ENCODE data around the gene DIAPH2. TPM values are rescaled to one million over a fixed set of nuclear protein-coding genes. Genes with fewer than 3 reads are reported as not detected.

DIAPH2 gene
- total and polyA plus RNA-seq, 2 experiments from 2014 or later = 16.2 to 56.6 TPM

DNA sequence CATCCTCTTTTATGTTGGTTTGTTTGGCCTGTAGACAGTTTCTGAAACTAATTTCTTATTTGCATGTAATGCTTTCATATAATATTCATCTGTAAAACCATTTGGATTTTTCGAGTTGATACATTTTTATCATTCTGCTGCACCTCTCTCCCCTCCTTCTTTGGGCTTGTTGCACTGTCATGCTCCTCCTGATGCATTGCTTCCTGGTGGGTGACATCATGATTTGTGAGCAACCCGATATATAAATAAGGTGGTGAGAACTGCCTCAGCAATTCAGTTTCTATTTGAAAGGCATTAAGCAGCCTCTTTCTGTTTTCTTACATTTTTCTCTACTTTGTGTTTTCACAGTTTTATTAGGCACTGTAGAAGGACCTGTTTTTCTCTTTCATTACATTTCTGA is 714.8 kb downstream of the DIAPH2 start (continued):
- TF ChIP-seq, protein P1, sequence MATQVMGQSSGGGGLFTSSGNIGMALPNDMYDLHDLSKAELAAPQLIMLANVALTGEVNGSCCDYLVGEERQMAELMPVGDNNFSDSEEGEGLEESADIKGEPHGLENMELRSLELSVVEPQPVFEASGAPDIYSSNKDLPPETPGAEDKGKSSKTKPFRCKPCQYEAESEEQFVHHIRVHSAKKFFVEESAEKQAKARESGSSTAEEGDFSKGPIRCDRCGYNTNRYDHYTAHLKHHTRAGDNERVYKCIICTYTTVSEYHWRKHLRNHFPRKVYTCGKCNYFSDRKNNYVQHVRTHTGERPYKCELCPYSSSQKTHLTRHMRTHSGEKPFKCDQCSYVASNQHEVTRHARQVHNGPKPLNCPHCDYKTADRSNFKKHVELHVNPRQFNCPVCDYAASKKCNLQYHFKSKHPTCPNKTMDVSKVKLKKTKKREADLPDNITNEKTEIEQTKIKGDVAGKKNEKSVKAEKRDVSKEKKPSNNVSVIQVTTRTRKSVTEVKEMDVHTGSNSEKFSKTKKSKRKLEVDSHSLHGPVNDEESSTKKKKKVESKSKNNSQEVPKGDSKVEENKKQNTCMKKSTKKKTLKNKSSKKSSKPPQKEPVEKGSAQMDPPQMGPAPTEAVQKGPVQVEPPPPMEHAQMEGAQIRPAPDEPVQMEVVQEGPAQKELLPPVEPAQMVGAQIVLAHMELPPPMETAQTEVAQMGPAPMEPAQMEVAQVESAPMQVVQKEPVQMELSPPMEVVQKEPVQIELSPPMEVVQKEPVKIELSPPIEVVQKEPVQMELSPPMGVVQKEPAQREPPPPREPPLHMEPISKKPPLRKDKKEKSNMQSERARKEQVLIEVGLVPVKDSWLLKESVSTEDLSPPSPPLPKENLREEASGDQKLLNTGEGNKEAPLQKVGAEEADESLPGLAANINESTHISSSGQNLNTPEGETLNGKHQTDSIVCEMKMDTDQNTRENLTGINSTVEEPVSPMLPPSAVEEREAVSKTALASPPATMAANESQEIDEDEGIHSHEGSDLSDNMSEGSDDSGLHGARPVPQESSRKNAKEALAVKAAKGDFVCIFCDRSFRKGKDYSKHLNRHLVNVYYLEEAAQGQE (IDR thresholded peaks at IDR 0.05; ENCODE audit: unreplicated experiment) = no peak
- TF ChIP-seq CREB1 (CRISPR knock-in tag; IDR thresholded peaks at IDR 0.05; ENCODE audit: low read depth) (no peak), POLR2AphosphoS5 (IDR thresholded peaks at IDR 0.05; ENCODE audit: low read depth) (no peak), ZNF331 (CRISPR knock-in tag; IDR thresholded peaks at IDR 0.05; ENCODE audit: low read depth) (no peak), JUNB (IDR thresholded peaks at IDR 0.05; ENCODE audit: unreplicated experiment) (no peak)

DNA sequence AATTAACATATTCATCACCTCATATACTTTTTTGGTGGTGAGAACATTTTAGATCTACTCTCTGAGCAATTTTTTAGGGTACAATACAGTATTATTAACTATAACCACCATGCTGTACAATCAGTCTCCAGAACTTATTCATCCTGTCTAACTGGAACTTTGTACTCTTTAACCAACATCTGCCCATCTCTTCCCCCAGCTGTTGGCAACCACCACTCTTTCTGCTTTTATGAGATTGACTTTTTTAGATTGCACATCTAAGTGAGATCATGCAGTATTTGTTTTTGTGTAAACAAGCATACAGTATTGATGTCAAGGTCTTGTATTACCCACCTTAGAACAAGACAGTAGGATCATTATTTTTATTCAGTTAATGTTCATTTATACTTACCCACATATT is 715.9 kb downstream of the DIAPH2 start:
- Histone ChIP-seq H2AFZ (no peak overlapping the region), H3K27ac (ENCODE audit: low read depth) (no peak overlapping the region), H4K20me1 (replicated peaks; ENCODE audit: insufficient read depth) (no peaks in the 10 kb centered on the region; the same call in none of the 2 replicates), H3K4me3 (no peak overlapping the region), H3K4me1 (ENCODE audit: insufficient read depth) (peaks cover 22% of the 10 kb centered on the region), H3F3A (replicated peaks; ENCODE audit: low read depth) (no peaks in the 10 kb centered on the region), H3K4me2 (no peak overlapping the region), H3K36me3 (ENCODE audit: insufficient read depth) (no peaks in the 10 kb centered on the region), H3K79me2 (replicated peaks; ENCODE audit: insufficient read depth) (peaks cover 8% of the 10 kb centered on the region; the same call in 1 of the 2 replicates), H3K9me2 (ENCODE audit: insufficient read depth) (no peaks in the 10 kb centered on the region), H3K27me3 (ENCODE audit: insufficient read depth) (no peaks in the 10 kb centered on the region)
- ATAC-seq = no peak
- no peaks in the 10 kb centered on the region for H3K9me3 Mint-ChIP-seq
- H3K27ac Mint-ChIP-seq = no peak overlapping the region
- peaks cover 11% of the 10 kb centered on the region; the same call in 2 of the 3 replicates for H3K36me3 Mint-ChIP-seq (ENCODE audit: low read depth)
- TF ChIP-seq NANOG (IDR thresholded peaks at IDR 0.05; ENCODE audit: borderline replicate concordance) (no peak), EZH2 (IDR thresholded peaks at IDR 0.05; ENCODE audit: low read depth, unreplicated experiment) (no peak), POLR2AphosphoS5 (IDR thresholded peaks at IDR 0.05; ENCODE audit: low read depth) (no peak), STAT1 (IDR thresholded peaks at IDR 0.05; ENCODE audit: unreplicated experiment) (no peak), ZNF331 (CRISPR knock-in tag; IDR thresholded peaks at IDR 0.05; ENCODE audit: low read depth) (no peak)
- H3K27me3 Mint-ChIP-seq (ENCODE audit: insufficient read depth, low read depth, poor library complexity) = peaks cover 2% of the 10 kb centered on the region
- H3K4me1 Mint-ChIP-seq = peaks cover 24% of the 10 kb centered on the region
- no peak for DNase-seq (ENCODE audit: low spot score)
- no peak overlapping the region for H3K4me3 Mint-ChIP-seq

DNA sequence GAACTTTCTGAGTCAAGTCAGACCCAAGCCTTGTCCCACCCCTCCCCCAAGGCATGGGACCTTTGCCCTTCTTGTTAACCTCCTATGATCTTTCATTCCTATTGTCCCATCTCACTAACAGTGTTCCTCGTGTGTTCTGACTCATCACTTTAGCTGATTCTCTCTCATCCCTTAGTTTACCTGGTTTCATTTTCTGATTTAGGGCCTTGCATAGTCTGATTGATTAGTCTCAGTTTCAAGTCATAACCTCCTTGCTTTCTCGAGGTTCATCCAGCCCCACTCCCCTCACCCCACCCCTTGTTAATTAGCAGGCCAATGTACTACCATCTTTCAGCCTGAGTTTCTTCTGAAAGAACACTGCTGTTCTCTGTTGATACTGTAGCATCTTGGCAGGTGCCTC is 716.5 kb downstream of the DIAPH2 start:
- no peak overlapping the region for H3K4me2 ChIP-seq
- H3K36me3 ChIP-seq (ENCODE audit: insufficient read depth) = no peaks in the 10 kb centered on the region
- no peaks in the 10 kb centered on the region for H3K27me3 ChIP-seq (ENCODE audit: insufficient read depth)
- H4K20me1 ChIP-seq (replicated peaks; ENCODE audit: insufficient read depth) = no peaks in the 10 kb centered on the region; the same call in none of the 2 replicates
- DNase-seq (ENCODE audit: low spot score) (no peak), ATAC-seq (no peak)
- no peak overlapping the region for H2AFZ ChIP-seq
- H3K4me3 ChIP-seq = no peak overlapping the region
- peaks cover 2% of the 10 kb centered on the region for H3K27me3 Mint-ChIP-seq (ENCODE audit: insufficient read depth, low read depth, poor library complexity)
- TF ChIP-seq EZH2phosphoT487 (IDR thresholded peaks at IDR 0.05; ENCODE audit: unreplicated experiment) (no peak), POLR2AphosphoS5 (IDR thresholded peaks at IDR 0.05; ENCODE audit: low read depth) (no peak)
- H3K9me2 ChIP-seq (ENCODE audit: insufficient read depth) = no peaks in the 10 kb centered on the region
- H3K4me1 Mint-ChIP-seq = peaks cover 24% of the 10 kb centered on the region
- no peak overlapping the region for H3K4me3 Mint-ChIP-seq
- H3K27ac Mint-ChIP-seq = no peak overlapping the region
- H3F3A ChIP-seq (replicated peaks; ENCODE audit: low read depth) = no peaks in the 10 kb centered on the region
- H3K4me1 ChIP-seq (ENCODE audit: insufficient read depth) = peaks cover 22% of the 10 kb centered on the region
- no peak overlapping the region for H3K27ac ChIP-seq (ENCODE audit: low read depth)
- H3K36me3 Mint-ChIP-seq (ENCODE audit: low read depth) = peaks cover 14% of the 10 kb centered on the region; the same call in 2 of the 3 replicates
- no peaks in the 10 kb centered on the region for H3K9me3 Mint-ChIP-seq
- H3K79me2 ChIP-seq (replicated peaks; ENCODE audit: insufficient read depth) = peaks cover 8% of the 10 kb centered on the region; the same call in 1 of the 2 replicates

All from GM23338 (cell line).